ENCODE results near the gene DDOST. TPM values are rescaled to one million over a fixed set of nuclear protein-coding genes. Genes with fewer than 3 reads are reported as not detected.
A peak's percentile ranks its signal among the peaks of the same experiment; 100 is the strongest.

DDOST gene
- total RNA-seq, 1 donor from 2014 or later = 148 TPM

DNA sequence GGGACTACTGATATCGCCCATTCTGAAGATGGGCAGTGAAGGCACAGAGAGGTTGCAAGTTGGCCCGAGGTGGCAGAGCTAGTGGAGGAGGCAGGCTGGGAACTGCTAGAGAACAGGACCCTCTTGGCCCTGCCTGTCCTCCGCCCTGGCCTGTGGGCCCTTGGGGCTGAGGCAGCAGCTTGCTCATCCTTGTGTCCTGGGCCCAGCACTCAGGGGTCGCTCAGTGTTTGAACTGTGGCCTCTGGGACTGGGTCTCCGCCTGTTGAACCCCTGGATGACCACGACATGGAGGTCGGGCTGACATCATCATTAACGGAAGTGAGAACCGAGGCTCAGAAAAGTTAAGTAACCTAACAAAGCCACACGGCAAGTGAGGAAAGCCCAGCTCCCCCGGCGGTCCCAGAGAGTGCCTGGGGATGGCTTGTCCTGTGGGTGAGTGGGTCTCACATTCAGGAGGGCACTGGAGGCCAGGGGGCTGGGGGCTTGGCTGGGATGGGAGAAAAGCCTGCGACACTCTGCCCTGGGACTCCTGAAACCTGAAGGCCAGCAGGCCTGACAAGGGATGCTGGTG, 23.0 kb upstream of the DDOST start:
- Histone ChIP-seq H3K27me3 (ENCODE audit: low read depth) (no peaks in the 10 kb centered on the region), H3K27ac (peak overlapping the region; percentile 84), H3K4me1 (peaks cover 7% of the 10 kb centered on the region), H3K9me3 (no peaks in the 10 kb centered on the region), H3K4me3 (peak overlapping the region; percentile 54), H3K36me3 (no peaks in the 10 kb centered on the region)
- no peak for ATAC-seq
- no peak for TF ChIP-seq CTCF (IDR thresholded peaks at IDR 0.05)
- intact Hi-C loops (cut with DNase I) = no loop called here
- no peak for DNase-seq

- intact Hi-C loops (cut with DNase I) = no loop called here
- Histone ChIP-seq H3K9me3 (no peaks in the 10 kb centered on the region), H3K4me3 (peak overlapping the region; percentile 54), H3K27me3 (ENCODE audit: low read depth) (no peaks in the 10 kb centered on the region), H3K36me3 (no peaks in the 10 kb centered on the region), H3K27ac (peak overlapping the region; percentile 84), H3K4me1 (peaks cover 7% of the 10 kb centered on the region)
- no peak for TF ChIP-seq CTCF (IDR thresholded peaks at IDR 0.05)
- DNase-seq (no peak), ATAC-seq (no peak)
Observed at GRCh38 chr1:20683614-20684013, 22.4 kb upstream of the DDOST start.

DNA sequence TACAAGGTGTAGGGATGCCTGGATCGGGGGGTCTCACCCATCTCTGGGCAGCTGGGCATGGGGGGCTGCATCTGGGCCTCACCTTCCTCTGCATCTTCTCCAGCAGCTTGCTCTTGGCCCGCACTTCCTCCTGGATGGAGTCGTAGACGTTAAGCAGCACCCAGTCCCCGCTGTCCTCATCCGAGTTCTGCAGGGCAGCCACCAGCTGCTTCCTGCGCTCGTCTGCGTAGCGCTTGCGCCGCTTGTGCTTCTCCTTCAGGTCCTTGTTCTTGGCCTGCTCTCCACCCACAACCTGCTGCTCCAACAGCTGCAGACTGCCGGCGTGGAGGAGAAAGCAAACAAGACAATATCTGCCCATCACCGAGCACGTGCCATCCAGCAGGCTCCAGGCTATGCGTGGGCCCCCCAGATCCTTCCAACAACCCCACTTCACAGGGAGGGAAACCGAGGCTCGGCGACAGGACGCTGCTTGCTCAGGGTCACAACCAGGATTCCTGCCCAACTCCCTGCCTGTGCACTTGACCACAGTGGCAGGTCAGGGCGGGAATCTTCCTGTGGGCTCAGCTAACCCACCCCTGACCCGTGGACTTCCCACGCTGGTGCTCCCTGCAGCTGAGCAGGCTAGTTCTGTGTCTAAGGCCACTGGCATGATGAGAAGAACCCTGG, 21.5 kb upstream of the DDOST start:
- H3K36me3 ChIP-seq = no peaks in the 10 kb centered on the region
- intact Hi-C loops (cut with DNase I) = no loop called here
- H3K27me3 ChIP-seq (ENCODE audit: low read depth) = no peaks in the 10 kb centered on the region
- ATAC-seq (peak in 1 of 2 donors; percentile 18), DNase-seq (no peak)
- H3K4me1 ChIP-seq = peaks cover 7% of the 10 kb centered on the region
- TF ChIP-seq CTCF (IDR thresholded peaks at IDR 0.05) = no peak
- H3K27ac ChIP-seq = no peak overlapping the region
- H3K9me3 ChIP-seq = no peaks in the 10 kb centered on the region
- H3K4me3 ChIP-seq = no peak overlapping the region

- Histone ChIP-seq H3K27me3 (ENCODE audit: low read depth) (no peaks in the 10 kb centered on the region), H3K4me3 (no peak overlapping the region), H3K27ac (no peak overlapping the region), H3K36me3 (no peaks in the 10 kb centered on the region), H3K9me3 (no peaks in the 10 kb centered on the region), H3K4me1 (peaks cover 7% of the 10 kb centered on the region)
- no peak for TF ChIP-seq CTCF (IDR thresholded peaks at IDR 0.05)
- ATAC-seq = no peak
- DNase-seq = no peak
- intact Hi-C loops (cut with DNase I) = no loop called here
Observed at GRCh38 chr1:20681999-20682398, 20.8 kb upstream of the DDOST start.

DNA sequence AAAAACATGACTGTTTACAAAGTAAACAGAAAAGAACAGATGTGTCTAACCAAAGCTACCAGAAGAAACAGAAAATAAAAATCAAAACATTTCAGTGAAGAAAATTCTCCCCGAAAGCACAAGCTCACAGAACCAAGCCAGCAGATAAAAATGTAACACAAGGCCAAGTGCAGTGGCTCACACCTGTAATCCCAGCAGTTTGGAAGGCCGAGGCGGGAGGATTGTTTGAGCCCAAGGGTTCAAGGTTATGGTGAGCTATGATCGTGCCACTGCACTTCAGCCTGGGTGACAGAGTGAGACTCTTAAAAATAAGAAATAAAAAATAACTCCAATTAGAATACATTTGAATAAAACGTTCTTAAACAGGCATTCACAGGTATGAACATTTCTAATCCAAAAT, 19.1 kb upstream of the DDOST start:
- intact Hi-C loops (cut with DNase I) = no loop called here
- no peaks in the 10 kb centered on the region for H3K9me3 ChIP-seq

More for the DNA sequence above, 19.1 kb upstream of the DDOST start:
- H3K4me1 ChIP-seq = peaks cover under 1% of the 10 kb centered on the region
- no peaks in the 10 kb centered on the region for H3K36me3 ChIP-seq
- H3K27ac ChIP-seq = no peak overlapping the region
- no peak for TF ChIP-seq CTCF (IDR thresholded peaks at IDR 0.05)
- DNase-seq = no peak
- no peaks in the 10 kb centered on the region for H3K27me3 ChIP-seq (ENCODE audit: low read depth)
- no peak for ATAC-seq
- H3K4me3 ChIP-seq = no peak overlapping the region
